Mesenchymal stem cell (in vitro differentiated cells and primary cell): ENCODE results near the gene TMSB10.
"Not testable (repeated sequence)": the region's sequence is repeated elsewhere in the genome, so short reads cannot be mapped to it uniquely, and the experiment has no call there.

ENCODE experiments used
- DNase-seq: peaks from one replicate; pipeline ENCODE4 v3.0.0-alpha.2; 2013
- H2AFZ ChIP-seq: one replicate; pipeline ENCODE4 v1.6.1; 2013; ENCODE audit warnings: low read depth, mild to moderate bottlenecking, control low read depth, inconsistent platforms, low read length, moderate library complexity
- H2AK5ac ChIP-seq: 2 replicates; pipeline ENCODE4 v1.6.1; 2013; ENCODE audit warnings: low read length, moderate library complexity, mild to moderate bottlenecking, inconsistent platforms; ENCODE audit not compliant: severe bottlenecking
- H2BK120ac ChIP-seq: one replicate; pipeline ENCODE4 v1.6.1; 2013; ENCODE audit warnings: low read depth, mild to moderate bottlenecking, inconsistent platforms, low read length, moderate library complexity
- H2BK12ac ChIP-seq, 2 experiments: one replicate each; pipeline ENCODE4 v1.6.1; 2013; ENCODE audit warnings: inconsistent platforms in 2 of 2, low read length in 2 of 2, mild to moderate bottlenecking in 2 of 2, moderate library complexity in 2 of 2, control low read depth in 1 of 2
- H2BK15ac ChIP-seq: one replicate; pipeline ENCODE4 v1.6.1; 2013; ENCODE audit warnings: mild to moderate bottlenecking, low read depth, inconsistent platforms; ENCODE audit not compliant: poor library complexity, severe bottlenecking
- H2BK5ac ChIP-seq: 2 replicates; pipeline ENCODE4 v1.6.1; 2013; ENCODE audit warnings: low read depth, mild to moderate bottlenecking, low read length, control low read depth, inconsistent platforms; ENCODE audit not compliant: poor library complexity, severe bottlenecking
- H3K14ac ChIP-seq, 2 experiments: one replicate each; pipeline ENCODE4 v1.6.1; 2013; ENCODE audit warnings: inconsistent platforms in 2 of 2, low read length in 2 of 2, control low read depth in 1 of 2, mild to moderate bottlenecking in 1 of 2, moderate library complexity in 1 of 2
- H3K18ac ChIP-seq, 2 experiments: one replicate each; pipeline ENCODE4 v1.6.1; 2013; ENCODE audit warnings: inconsistent platforms in 2 of 2, low read length in 2 of 2, control low read depth in 1 of 2, low read depth in 1 of 2, mild to moderate bottlenecking in 1 of 2
- H3K23ac ChIP-seq, 2 experiments: one replicate each; pipeline ENCODE4 v1.6.1; 2013; ENCODE audit warnings: inconsistent platforms in 2 of 2, low read length in 2 of 2, mild to moderate bottlenecking in 2 of 2, moderate library complexity in 2 of 2, control low read depth in 1 of 2
- H3K27ac ChIP-seq: 2 replicates; pipeline ENCODE4 v1.5.1; 2013; ENCODE audit warnings: mild to moderate bottlenecking, moderate library complexity, low read length, control low read depth, inconsistent platforms; ENCODE audit not compliant: poor library complexity, severe bottlenecking
- H3K27me3 ChIP-seq, 2 experiments: 2 replicates each; pipeline versions ENCODE4 v1.6.1 to v1.7.0; 2013; ENCODE audit warnings: low read length in 2 of 2, mild to moderate bottlenecking in 2 of 2, moderate library complexity in 2 of 2, control low read depth in 1 of 2, inconsistent platforms in 1 of 2; ENCODE audit not compliant: control insufficient read depth in 1 of 2, insufficient read depth in 1 of 2
- H3K36me3 ChIP-seq, 2 experiments: 2 replicates each; pipeline versions ENCODE4 v1.6.1 to v1.7.0; 2013; ENCODE audit warnings: low read length in 2 of 2, control low read depth in 1 of 2, inconsistent platforms in 1 of 2, low read depth in 1 of 2, mild to moderate bottlenecking in 1 of 2; ENCODE audit not compliant: insufficient read depth in 2 of 2, control insufficient read depth in 1 of 2
- H3K4ac ChIP-seq, 2 experiments: one replicate each; pipeline ENCODE4 v1.6.1; 2013; ENCODE audit warnings: inconsistent platforms in 2 of 2, low read length in 2 of 2, mild to moderate bottlenecking in 2 of 2, moderate library complexity in 2 of 2, control low read depth in 1 of 2, low read depth in 1 of 2
- H3K4me1 ChIP-seq: 2 replicates; pipeline ENCODE4 v1.6.1; 2013; ENCODE audit warnings: low read depth, low read length, control low read depth; ENCODE audit not compliant: control insufficient read depth, insufficient read depth
- H3K4me2 ChIP-seq: 2 replicates; pipeline ENCODE4 v1.6.1; 2013; ENCODE audit warnings: low read length, mild to moderate bottlenecking, inconsistent platforms; ENCODE audit not compliant: poor library complexity, severe bottlenecking
- H3K4me3 ChIP-seq, 2 experiments: 2 replicates each; pipeline versions ENCODE4 v1.5.1 to v1.7.0; 2013; ENCODE audit warnings: low read length in 2 of 2, mild to moderate bottlenecking in 2 of 2, control low read depth in 1 of 2, low read depth in 1 of 2; ENCODE audit not compliant: insufficient read depth in 1 of 2
- H3K79me1 ChIP-seq: replicated peaks from 2 replicates; pipeline ENCODE4 v1.6.1; 2013; ENCODE audit warnings: mild to moderate bottlenecking, control low read depth, low read length, inconsistent platforms; ENCODE audit not compliant: poor library complexity, severe bottlenecking
- H3K9ac ChIP-seq: 2 replicates; pipeline ENCODE4 v1.7.0; 2013; ENCODE audit warnings: mild to moderate bottlenecking, low read length, moderate library complexity
- H3K9me3 ChIP-seq: 2 replicates; pipeline ENCODE4 v1.7.0; 2013; ENCODE audit warnings: mild to moderate bottlenecking, low read length; ENCODE audit not compliant: control insufficient read depth
- H4K8ac ChIP-seq: one replicate; pipeline ENCODE4 v1.6.1; 2013; ENCODE audit warnings: inconsistent platforms, mild to moderate bottlenecking, low read length, moderate library complexity
- H4K91ac ChIP-seq: one replicate; pipeline ENCODE4 v1.6.1; 2013; ENCODE audit warnings: mild to moderate bottlenecking, low read length, inconsistent platforms
- whole genome bisulfite sequencing: methylation state at CpG from one replicate; pipeline ENCODE4 v1.1.7; 2013; ENCODE audit warnings: mixed read lengths; 5-methylcytosine and 5-hydroxymethylcytosine counted together

Gene TMSB10

GRCh38 chr2:84872691-84873090 lies 32.8 kb upstream of the TMSB10 start:
- not testable (repeated sequence) for DNase-seq, H4K91ac ChIP-seq, H3K4me3 ChIP-seq, H3K23ac ChIP-seq, H3K4me1 ChIP-seq, H3K9ac ChIP-seq, H2AFZ ChIP-seq, H2BK120ac ChIP-seq, H3K79me1 ChIP-seq, H2BK5ac ChIP-seq, H3K27me3 ChIP-seq, H2BK12ac ChIP-seq, H3K4ac ChIP-seq, H3K14ac ChIP-seq, H3K4me2 ChIP-seq, H3K36me3 ChIP-seq, H3K27ac ChIP-seq, H2AK5ac ChIP-seq, H3K9me3 ChIP-seq, H2BK15ac ChIP-seq, H4K8ac ChIP-seq, H3K18ac ChIP-seq
- 91% methylated on average over 9 of the region's 9 CpGs for WGBS

DNA sequence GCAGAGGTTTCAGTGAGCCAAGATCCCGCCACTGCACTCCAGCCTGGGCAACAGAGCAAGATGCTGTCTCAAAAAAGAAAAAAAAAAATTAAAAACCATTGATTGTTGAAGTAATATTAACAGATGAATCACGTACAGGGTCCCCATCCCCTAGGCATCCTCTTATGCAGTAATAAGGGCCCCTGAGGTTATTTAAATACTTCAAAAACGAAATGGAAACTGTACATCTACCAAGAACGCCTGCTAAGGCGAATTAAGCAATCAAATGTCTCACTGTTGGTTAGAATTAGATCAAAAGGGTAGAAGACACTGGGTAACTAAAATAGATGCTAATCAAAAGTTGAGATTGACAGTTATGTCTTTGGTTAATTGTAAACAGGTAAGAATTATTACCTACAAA lies 32.1 kb upstream of the TMSB10 start:
- Histone ChIP-seq H3K27me3 (peaks cover 0 to 5% of the 10 kb centered on the region in 2 experiments), H2BK15ac (no peak overlapping the region), H3K9me3 (no peaks in the 10 kb centered on the region), H3K4me3 (no peak overlapping the region), H3K23ac (no peak overlapping the region), H3K4me2 (no peak overlapping the region), H3K14ac (no peak overlapping the region), H3K36me3 (peaks cover 0 to 3% of the 10 kb centered on the region in 2 experiments), H4K8ac (no peak overlapping the region), H3K4me1 (no peaks in the 10 kb centered on the region), H2AK5ac (no peak overlapping the region), H2AFZ (no peak overlapping the region), H4K91ac (no peak overlapping the region), H3K4ac (no peak overlapping the region), H2BK5ac (no peak overlapping the region), H2BK120ac (no peak overlapping the region), H3K27ac (no peak overlapping the region), H3K9ac (no peak overlapping the region), H2BK12ac (no peak overlapping the region), H3K79me1 (no peaks in the 10 kb centered on the region), H3K18ac (no peak overlapping the region)
- DNase-seq = no peak
- WGBS = 86% methylated on average over 4 of the region's 5 CpGs

GRCh38 chr2:84874381-84875212 lies 30.9 kb upstream of the TMSB10 start:
- Histone ChIP-seq H3K4me2 (no peak overlapping the region), H4K91ac (no peak overlapping the region), H3K4me3 (no peak overlapping the region), H3K27me3 (peaks cover 0 to 10% of the 10 kb centered on the region in 2 experiments), H3K18ac (no peak overlapping the region), H4K8ac (no peak overlapping the region), H3K9ac (no peak overlapping the region), H3K4ac (no peak overlapping the region), H3K36me3 (peaks cover 0 to 3% of the 10 kb centered on the region in 2 experiments), H2BK12ac (no peak overlapping the region), H2BK15ac (no peak overlapping the region), H2BK120ac (no peak overlapping the region), H3K79me1 (no peaks in the 10 kb centered on the region), H3K9me3 (no peaks in the 10 kb centered on the region), H3K4me1 (peaks cover 8% of the 10 kb centered on the region), H3K14ac (no peak overlapping the region), H2AK5ac (no peak overlapping the region), H2BK5ac (no peak overlapping the region), H3K27ac (no peak overlapping the region), H3K23ac (no peak overlapping the region), H2AFZ (no peak overlapping the region)
- peak; percentile 51 for DNase-seq
- WGBS = 92% methylated on average over 7 of the region's 7 CpGs

DNA sequence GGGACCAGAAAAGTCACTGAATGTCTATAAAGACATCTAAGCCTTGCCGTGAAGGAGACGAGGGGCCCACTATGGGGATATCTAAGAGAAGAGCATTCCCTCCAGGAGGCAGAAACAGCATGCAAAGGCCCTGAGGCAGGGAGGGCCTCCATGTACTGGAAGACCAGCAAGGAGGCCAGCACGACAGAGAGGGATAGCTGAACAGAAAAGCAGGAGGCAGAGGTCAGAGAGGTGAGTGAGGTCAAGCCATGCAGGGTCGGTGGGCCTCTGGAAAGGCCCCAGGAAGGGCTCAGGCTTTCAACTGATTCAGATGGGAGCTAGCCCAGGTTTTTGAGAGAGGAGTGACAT lies 30.3 kb upstream of the TMSB10 start:
- H3K23ac ChIP-seq = no peak overlapping the region
- no peaks in the 10 kb centered on the region for H3K79me1 ChIP-seq
- H4K91ac ChIP-seq = no peak overlapping the region
- DNase-seq = no peak
- no peak overlapping the region for H2AFZ ChIP-seq
- no peak overlapping the region for H2BK5ac ChIP-seq
- no peak overlapping the region for H2AK5ac ChIP-seq
- no peaks in the 10 kb centered on the region for H3K9me3 ChIP-seq
- no peak overlapping the region for H3K14ac ChIP-seq
- no peak overlapping the region for H2BK15ac ChIP-seq
- H4K8ac ChIP-seq = no peak overlapping the region
- H3K36me3 ChIP-seq = peaks cover 0 to 3% of the 10 kb centered on the region in 2 experiments
- H3K27ac ChIP-seq = no peak overlapping the region
- no peak overlapping the region for H3K18ac ChIP-seq
- no peak overlapping the region for H3K4ac ChIP-seq
- no peak overlapping the region for H3K4me2 ChIP-seq
- H3K4me3 ChIP-seq = no peak overlapping the region
- no peak overlapping the region for H2BK120ac ChIP-seq
- peaks cover 11% of the 10 kb centered on the region for H3K4me1 ChIP-seq
- no peak overlapping the region for H2BK12ac ChIP-seq
- 70% methylated on average over 4 of the region's 4 CpGs for WGBS
- H3K9ac ChIP-seq = no peak overlapping the region
- peaks cover 3 to 13% of the 10 kb centered on the region in 2 experiments for H3K27me3 ChIP-seq
